Lower leg skin (tissue), 3 donors: ENCODE measurements around the gene MEX3D.

Experiments
- CTCF ChIP-seq, 3 donors: fragments of 450-650 bp; IDR thresholded peaks; one replicate each; pipeline ENCODE4 v1.5.1; 2016; ENCODE audit warnings: antibody characterized with exemption in 3 of 3, mild to moderate bottlenecking in 3 of 3, moderate library complexity in 2 of 3
- POLR2A ChIP-seq, 2 donors: fragments of 450-650 bp; IDR thresholded peaks; one replicate each; pipeline ENCODE4 v1.6.1; 2016 to 2017; ENCODE audit warnings: antibody characterized with exemption in 2 of 2, mild to moderate bottlenecking in 1 of 2, moderate library complexity in 1 of 2

GRCh38 chr19:1524972-1525325 lies 43.2 kb downstream of the MEX3D start:
- TF ChIP-seq CTCF (IDR thresholded peaks at IDR 0.05) (no peak), POLR2A (IDR thresholded peaks at IDR 0.05) (no peak)
